ENCODE data around the gene TSPAN18. TPM values are rescaled to one million over a fixed set of nuclear protein-coding genes. Genes with fewer than 3 reads are reported as not detected.

The TSPAN18 gene
- total RNA-seq, 2 donors from 2014 or later = 2.0 to 7.7 TPM

- no peak overlapping the region for H3K27ac ChIP-seq
- DNase-seq (ENCODE audit: low spot score) = no peak
- no peaks in the 10 kb centered on the region for H3K4me1 ChIP-seq (ENCODE audit: control insufficient read depth in 1 of 2, low read depth in 2 of 2)
- H3K9me3 ChIP-seq = no peaks in the 10 kb centered on the region
- no peak for TF ChIP-seq CTCF (IDR thresholded peaks at IDR 0.05)
- no peak overlapping the region for H3K4me3 ChIP-seq
- no peaks in the 10 kb centered on the region for H3K36me3 ChIP-seq
- no peak for ATAC-seq (ENCODE audit: insufficient number of reproducible peaks, low FRiP score, low read depth)
- H3K27me3 ChIP-seq (replicated peaks; ENCODE audit: insufficient read depth) = no peaks in the 10 kb centered on the region
Measured at GRCh38 chr11:44917741-44918140, 191.0 kb downstream of the TSPAN18 start.

- no peaks in the 10 kb centered on the region for H3K9me3 ChIP-seq
- no peak for ATAC-seq (ENCODE audit: insufficient number of reproducible peaks, low FRiP score, low read depth)
- no peak overlapping the region for H3K27ac ChIP-seq
- H3K27me3 ChIP-seq (replicated peaks; ENCODE audit: insufficient read depth) = no peaks in the 10 kb centered on the region
- no peaks in the 10 kb centered on the region for H3K4me1 ChIP-seq (ENCODE audit: control insufficient read depth in 1 of 2, low read depth in 2 of 2)
- H3K36me3 ChIP-seq = no peaks in the 10 kb centered on the region
- no peak for TF ChIP-seq CTCF (IDR thresholded peaks at IDR 0.05)
- H3K4me3 ChIP-seq = no peak overlapping the region
- no peak for DNase-seq (ENCODE audit: low spot score)
Measured at GRCh38 chr11:44920451-44920850, 193.7 kb downstream of the TSPAN18 start.

- Histone ChIP-seq H3K27me3 (replicated peaks; ENCODE audit: insufficient read depth) (no peaks in the 10 kb centered on the region), H3K4me3 (no peak overlapping the region), H3K4me1 (ENCODE audit: control insufficient read depth in 1 of 2, low read depth in 2 of 2) (no peaks in the 10 kb centered on the region), H3K27ac (no peak overlapping the region), H3K36me3 (no peaks in the 10 kb centered on the region), H3K9me3 (no peaks in the 10 kb centered on the region)
- ATAC-seq (ENCODE audit: insufficient number of reproducible peaks, low FRiP score, low read depth) (no peak), DNase-seq (ENCODE audit: low spot score) (no peak)
- no peak for TF ChIP-seq CTCF (IDR thresholded peaks at IDR 0.05)
Measured at GRCh38 chr11:44923115-44923514, 196.4 kb downstream of the TSPAN18 start.

GRCh38 chr11:44923806-44924205 lies 197.0 kb downstream of the TSPAN18 start:
- H3K36me3 ChIP-seq = no peaks in the 10 kb centered on the region
- ATAC-seq (ENCODE audit: insufficient number of reproducible peaks, low FRiP score, low read depth) = no peak
- no peaks in the 10 kb centered on the region for H3K9me3 ChIP-seq

GRCh38 chr11:44926036-44926435 lies 199.3 kb downstream of the TSPAN18 start:
- H3K27ac ChIP-seq = no peak overlapping the region
- ATAC-seq (ENCODE audit: insufficient number of reproducible peaks, low FRiP score, low read depth) = no peak
- no peak overlapping the region for H3K4me3 ChIP-seq

More at GRCh38 chr11:44923806-44924205, 197.0 kb downstream of the TSPAN18 start:
- TF ChIP-seq CTCF (IDR thresholded peaks at IDR 0.05) = no peak
- H3K27me3 ChIP-seq (replicated peaks; ENCODE audit: insufficient read depth) = no peaks in the 10 kb centered on the region
- H3K27ac ChIP-seq = no peak overlapping the region
- H3K4me3 ChIP-seq = no peak overlapping the region
- no peaks in the 10 kb centered on the region for H3K4me1 ChIP-seq (ENCODE audit: control insufficient read depth in 1 of 2, low read depth in 2 of 2)
- no peak for DNase-seq (ENCODE audit: low spot score)

More at GRCh38 chr11:44926036-44926435, 199.3 kb downstream of the TSPAN18 start:
- no peak for TF ChIP-seq CTCF (IDR thresholded peaks at IDR 0.05)
- Histone ChIP-seq H3K27me3 (replicated peaks; ENCODE audit: insufficient read depth) (no peaks in the 10 kb centered on the region), H3K36me3 (no peaks in the 10 kb centered on the region), H3K4me1 (ENCODE audit: control insufficient read depth in 1 of 2, low read depth in 2 of 2) (no peaks in the 10 kb centered on the region), H3K9me3 (no peaks in the 10 kb centered on the region)
- no peak for DNase-seq (ENCODE audit: low spot score)
